MM.1S (cell line): ENCODE data around the gene GPR89A.
"Not testable (repeated sequence)": the region's sequence is repeated elsewhere in the genome, so short reads cannot be mapped to it uniquely, and the experiment has no call there.

Experiments
- DNase-seq: peaks from one replicate; pipeline ENCODE4 v3.0.0-alpha.2; 2015
- H2AFZ ChIP-seq: fragments of 300-600 bp; sonication (generic); 2 replicates; pipeline ENCODE4 v1.6.0; 2016; ENCODE audit warnings: antibody characterized with exemption, low read length
- H3F3A ChIP-seq: fragments of 300-600 bp; sonication (generic); 2 replicates; pipeline ENCODE4 v1.6.1; 2016; ENCODE audit warnings: mild to moderate bottlenecking, antibody characterized with exemption, low read length, moderate library complexity, mixed read lengths; ENCODE audit not compliant: insufficient read depth
- H3K27ac ChIP-seq: fragments of 300-600 bp; sonication (generic); 2 replicates; pipeline ENCODE4 v1.5.1; 2016; ENCODE audit warnings: mild to moderate bottlenecking, low read length
- H3K27me3 ChIP-seq: fragments of 300-600 bp; sonication (generic); replicated peaks from 2 replicates; pipeline ENCODE4 v1.6.0; 2016; ENCODE audit warnings: low read length; ENCODE audit not compliant: insufficient read depth
- H3K36me3 ChIP-seq: fragments of 300-600 bp; sonication (generic); replicated peaks from 2 replicates; pipeline ENCODE4 v1.6.1; 2016; ENCODE audit warnings: mild to moderate bottlenecking, low read length, mixed read lengths; ENCODE audit not compliant: insufficient read depth
- H3K4me1 ChIP-seq: fragments of 300-600 bp; sonication (generic); 2 replicates; pipeline ENCODE4 v1.6.1; 2016; ENCODE audit warnings: low read length, mixed read lengths
- H3K4me2 ChIP-seq: fragments of 300-600 bp; sonication (generic); 2 replicates; pipeline ENCODE4 v1.6.0; 2016; ENCODE audit warnings: low read depth, low read length
- H3K4me3 ChIP-seq: fragments of 300-600 bp; sonication (generic); 2 replicates; pipeline ENCODE4 v1.5.1; 2016; ENCODE audit warnings: low read length, mixed read lengths
- H3K79me2 ChIP-seq: fragments of 300-600 bp; sonication (generic); 2 replicates; pipeline ENCODE4 v1.6.1; 2016; ENCODE audit warnings: mixed run types, low read length, mixed read lengths
- H3K9ac ChIP-seq: fragments of 300-600 bp; sonication (generic); 2 replicates; pipeline ENCODE4 v1.6.1; 2016; ENCODE audit warnings: low read length, mixed read lengths
- H3K9me2 ChIP-seq: fragments of 300-600 bp; sonication (generic); replicated peaks from 2 replicates; pipeline ENCODE4 v1.6.1; 2016; ENCODE audit warnings: mild to moderate bottlenecking, low read length, mixed read lengths; ENCODE audit not compliant: insufficient read depth
- H3K9me3 ChIP-seq: fragments of 300-600 bp; sonication (generic); replicated peaks from 2 replicates; pipeline ENCODE4 v1.6.1; 2016; ENCODE audit warnings: mild to moderate bottlenecking, low read length, mixed read lengths; ENCODE audit not compliant: insufficient read depth
- H4K20me1 ChIP-seq: fragments of 300-600 bp; sonication (generic); 2 replicates; pipeline ENCODE4 v1.6.1; 2016; ENCODE audit warnings: mild to moderate bottlenecking, low read length, moderate library complexity, mixed read lengths; ENCODE audit not compliant: insufficient read depth
- CTCF ChIP-seq: fragments of 300-600 bp; sonication (generic); IDR thresholded peaks from 2 replicates; pipeline ENCODE4 v1.5.1; 2016; ENCODE audit warnings: antibody characterized with exemption, low read length, mixed read lengths
- EZH2 ChIP-seq: fragments of 300-600 bp; sonication (generic); optimal IDR thresholded peaks from 2 replicates; pipeline ENCODE3; 2017; ENCODE audit warnings: low read depth, mild to moderate bottlenecking, antibody characterized with exemption, low read length, mixed read lengths
- EZH2phosphoT487 ChIP-seq: fragments of 300-600 bp; sonication (generic); IDR thresholded peaks from 2 replicates; pipeline ENCODE4 v1.6.1; 2018; ENCODE audit warnings: antibody characterized with exemption, low read length

GPR89A gene

GRCh38 chr1:145686078-145686477 is 78.3 kb downstream of the GPR89A start:
- not testable (repeated sequence) for H3K9me3 ChIP-seq, H3K36me3 ChIP-seq, H3K4me3 ChIP-seq, H3K9ac ChIP-seq, DNase-seq, H3K4me2 ChIP-seq, H3K79me2 ChIP-seq, H4K20me1 ChIP-seq, H3K27me3 ChIP-seq, H3K9me2 ChIP-seq, H3K27ac ChIP-seq, H2AFZ ChIP-seq
- H3K4me1 ChIP-seq = peaks cover 20% of the 10 kb centered on the region
- H3F3A ChIP-seq = peaks cover 19% of the 10 kb centered on the region

- TF ChIP-seq EZH2 = no peak
- no peak for TF ChIP-seq CTCF
- TF ChIP-seq EZH2phosphoT487 = no peak
- DNase-seq = no peak
- no peak overlapping the region for H3K4me2 ChIP-seq
These were observed 80.5 kb downstream of the GPR89A start for GRCh38 chr1:145688328-145688727.

GRCh38 chr1:145688924-145689323 is 81.1 kb downstream of the GPR89A start:
- peaks cover 21% of the 10 kb centered on the region for H3F3A ChIP-seq
- H3K4me1 ChIP-seq = peaks cover 27% of the 10 kb centered on the region
- no peaks in the 10 kb centered on the region for H4K20me1 ChIP-seq
- no peak overlapping the region for H3K27ac ChIP-seq
- no peaks in the 10 kb centered on the region for H3K27me3 ChIP-seq
- H3K9me3 ChIP-seq = no peaks in the 10 kb centered on the region
- no peak overlapping the region for H3K4me3 ChIP-seq
- no peak overlapping the region for H3K4me2 ChIP-seq
- TF ChIP-seq EZH2phosphoT487 (no peak), EZH2 (no peak), CTCF (no peak)
- no peaks in the 10 kb centered on the region for H3K36me3 ChIP-seq
- no peak overlapping the region for H2AFZ ChIP-seq
- H3K79me2 ChIP-seq = no peaks in the 10 kb centered on the region
- H3K9ac ChIP-seq = no peak overlapping the region
- no peak for DNase-seq
- H3K9me2 ChIP-seq = no peaks in the 10 kb centered on the region

More at GRCh38 chr1:145688328-145688727, 80.5 kb downstream of the GPR89A start:
- H4K20me1 ChIP-seq = no peaks in the 10 kb centered on the region
- H3K27ac ChIP-seq = no peak overlapping the region
- H2AFZ ChIP-seq = no peak overlapping the region
- H3F3A ChIP-seq = peaks cover 21% of the 10 kb centered on the region
- no peaks in the 10 kb centered on the region for H3K9me3 ChIP-seq
- no peaks in the 10 kb centered on the region for H3K36me3 ChIP-seq
- no peak overlapping the region for H3K4me3 ChIP-seq
- H3K4me1 ChIP-seq = peaks cover 27% of the 10 kb centered on the region
- no peaks in the 10 kb centered on the region for H3K27me3 ChIP-seq
- H3K9ac ChIP-seq = no peak overlapping the region
- H3K9me2 ChIP-seq = no peaks in the 10 kb centered on the region
- no peaks in the 10 kb centered on the region for H3K79me2 ChIP-seq

- no peak overlapping the region for H2AFZ ChIP-seq
- no peaks in the 10 kb centered on the region for H3K27me3 ChIP-seq
- H3K9me3 ChIP-seq = no peaks in the 10 kb centered on the region
- no peak overlapping the region for H3K9ac ChIP-seq
- DNase-seq = no peak
- H3K4me3 ChIP-seq = peak overlapping the region; percentile 9; the same call in 1 of the 2 replicates
- H3K79me2 ChIP-seq = no peaks in the 10 kb centered on the region
- no peaks in the 10 kb centered on the region for H4K20me1 ChIP-seq
- peaks cover 27% of the 10 kb centered on the region for H3K4me1 ChIP-seq
- no peaks in the 10 kb centered on the region for H3K9me2 ChIP-seq
- H3K27ac ChIP-seq = peak overlapping the region; percentile 35; the same call in 1 of the 2 replicates
- TF ChIP-seq EZH2phosphoT487 (no peak), EZH2 (no peak), CTCF (no peak)
- H3K36me3 ChIP-seq = no peaks in the 10 kb centered on the region
- peaks cover 21% of the 10 kb centered on the region for H3F3A ChIP-seq
- peak overlapping the region; percentile 63 for H3K4me2 ChIP-seq
These were observed 82.1 kb downstream of the GPR89A start for GRCh38 chr1:145689922-145690321.
